Left lung (tissue), 10 donors: ENCODE results near the gene OR6K2. TPM values are rescaled to one million over a fixed set of nuclear protein-coding genes. Genes with fewer than 3 reads are reported as not detected.

Experiments
- ATAC-seq: fragments of 200-7000 bp; cut with Tn5 transposase; one replicate; pipeline ENCODE4 v1.9.1; 2020; ENCODE audit warnings: moderate library complexity
- DNase-seq, 4 donors: peaks; one replicate each; pipeline ENCODE4 v3.0.0-alpha.2; 2013 to 2020
- H3K27ac ChIP-seq, 2 donors: fragments of 200-600 bp; sonication (generic) in 1 of 2; one replicate each; pipeline versions ENCODE4 v1.5.0 to v1.8.0; 2020 to 2021
- H3K27me3 ChIP-seq, 2 donors: fragments of 200-600 bp; sonication (generic) in 1 of 2; one replicate each; pipeline versions ENCODE4 v1.5.0 to v1.8.0; 2020 to 2021
- H3K36me3 ChIP-seq, 2 donors: fragments of 200-600 bp; sonication (generic) in 1 of 2; one replicate each; pipeline versions ENCODE4 v1.5.0 to v1.8.0; 2020 to 2021
- H3K4me1 ChIP-seq, 2 donors: fragments of 200-600 bp; one replicate each; pipeline ENCODE4 v1.8.0; 2021
- H3K4me3 ChIP-seq, 2 donors: fragments of 200-600 bp; sonication (generic) in 1 of 2; one replicate each; pipeline versions ENCODE4 v1.5.0 to v1.8.0; 2020 to 2021; ENCODE audit warnings: mild to moderate bottlenecking in 1 of 2
- H3K9me3 ChIP-seq, 2 donors: fragments of 200-600 bp; sonication (generic) in 1 of 2; one replicate each; pipeline versions ENCODE4 v1.5.0 to v1.8.0; 2020 to 2021
- CTCF ChIP-seq, 2 donors: fragments of 200-600 bp; sonication (generic) in 1 of 2; IDR thresholded peaks; one replicate each; pipeline versions ENCODE4 v1.5.0 to v1.8.0; 2021; ENCODE audit warnings: antibody characterized with exemption in 2 of 2
- intact Hi-C, 2 donors: fragments of 100-400 bp; cut with DNase I; formaldehyde crosslinking; loops; one replicate each; pipeline versions ENCODE4 v1.11.2 to v1.14.2; 2022
- polyA plus RNA-seq, 6 donors: library from polyadenylated mRNA; unstranded; fragments of 120-200 nt; gene quantifications; one replicate each; pipeline ENCODE4 v1.2.1, GENCODE V29; 2013; ENCODE audit not compliant: insufficient read length in 6 of 6
- total RNA-seq, 2 donors: library from RNA; stranded (reverse); fragmentation: NEBNext Ultra II Directional; extraction: Animal tissue kit (Norgen Biotek cat#: 25700); gene quantifications; one replicate each; pipeline ENCODE4 v1.2.1, GENCODE V29; 2021
- donor health status: DM: no; HTN: yes; CAD: no.
- donor health status: DM: no; HTN: no; CAD: no.

Gene OR6K2
- total and polyA plus RNA-seq, 8 donors: not detected

GRCh38 chr1:158687037-158687436 is 13.4 kb downstream of the OR6K2 start:
- H3K4me3 ChIP-seq: no peak overlapping the region
- no peaks in the 10 kb centered on the region for H3K9me3 ChIP-seq
- H3K27me3 ChIP-seq: no peaks in the 10 kb centered on the region
- DNase-seq (no peak), ATAC-seq (no peak)
- H3K36me3 ChIP-seq: no peaks in the 10 kb centered on the region
- H3K27ac ChIP-seq: no peak overlapping the region
- intact Hi-C loops: no loop called here
- H3K4me1 ChIP-seq: no peaks in the 10 kb centered on the region
- no peak for TF ChIP-seq CTCF (IDR thresholded peaks at IDR 0.05)

- no peak for TF ChIP-seq CTCF (IDR thresholded peaks at IDR 0.05)
Measured at GRCh38 chr1:158686111-158687009, 14.1 kb downstream of the OR6K2 start, which contains the start of gene SPTA1. SPTA1 (minus strand) TSS chr1:158686715; CDS start chr1:158686517, 198 bp downstream.

GRCh38 chr1:158685085-158685484 is 15.4 kb downstream of the OR6K2 start:
- no peaks in the 10 kb centered on the region for H3K36me3 ChIP-seq
- ATAC-seq (no peak), DNase-seq (no peak)
- intact Hi-C loops: no loop called here
- no peak overlapping the region for H3K27ac ChIP-seq
- no peaks in the 10 kb centered on the region for H3K9me3 ChIP-seq
- H3K27me3 ChIP-seq: no peaks in the 10 kb centered on the region
- no peaks in the 10 kb centered on the region for H3K4me1 ChIP-seq
- no peak overlapping the region for H3K4me3 ChIP-seq
- no peak for TF ChIP-seq CTCF (IDR thresholded peaks at IDR 0.05)

More at GRCh38 chr1:158686111-158687009, 14.1 kb downstream of the OR6K2 start, which contains the start of gene SPTA1:
- H3K9me3 ChIP-seq: no peaks in the 10 kb centered on the region
- H3K4me1 ChIP-seq: no peaks in the 10 kb centered on the region
- no peaks in the 10 kb centered on the region for H3K27me3 ChIP-seq
- H3K4me3 ChIP-seq: no peak within 1 kb of the TSS
- ATAC-seq (no peak), DNase-seq (no peak)
- no peaks in the 10 kb centered on the region for H3K36me3 ChIP-seq
- intact Hi-C loops: no loop called here
- no peak within 1 kb of the TSS for H3K27ac ChIP-seq

GRCh38 chr1:158681606-158682005 is 18.8 kb downstream of the OR6K2 start:
- no peaks in the 10 kb centered on the region for H3K4me1 ChIP-seq
- H3K4me3 ChIP-seq: no peak overlapping the region
- intact Hi-C loops: no loop called here
- no peaks in the 10 kb centered on the region for H3K36me3 ChIP-seq
- no peak overlapping the region for H3K27ac ChIP-seq
- H3K9me3 ChIP-seq: no peaks in the 10 kb centered on the region
- no peak for ATAC-seq
- no peak for DNase-seq
- no peak for TF ChIP-seq CTCF (IDR thresholded peaks at IDR 0.05)
- no peaks in the 10 kb centered on the region for H3K27me3 ChIP-seq

GRCh38 chr1:158679289-158679688 is 21.2 kb downstream of the OR6K2 start:
- DNase-seq: no peak
- TF ChIP-seq CTCF (IDR thresholded peaks at IDR 0.05): no peak
- no peak for ATAC-seq
- no peak overlapping the region for H3K27ac ChIP-seq
- H3K36me3 ChIP-seq: no peaks in the 10 kb centered on the region
- no peaks in the 10 kb centered on the region for H3K9me3 ChIP-seq
- no peaks in the 10 kb centered on the region for H3K27me3 ChIP-seq
- intact Hi-C loops: no loop called here
- no peaks in the 10 kb centered on the region for H3K4me1 ChIP-seq
- H3K4me3 ChIP-seq: no peak overlapping the region
